NT2/D1 (cell line): ENCODE data around the gene REV3L.

Source experiments
- SUZ12 ChIP-seq: IDR thresholded peaks from 2 replicates; pipeline ENCODE4 v1.6.1; 2011; ENCODE audit not compliant: insufficient read length, insufficient read depth; ENCODE audit errors: extremely low read depth
- YY1 ChIP-seq: IDR thresholded peaks from 2 replicates; pipeline ENCODE4 v1.6.1; 2011; ENCODE audit not compliant: insufficient read length, insufficient read depth
- ZNF274 ChIP-seq: IDR thresholded peaks from 2 replicates; pipeline ENCODE4 v1.6.1; 2011; ENCODE audit warnings: mild to moderate bottlenecking, low read depth, low read length

DNA sequence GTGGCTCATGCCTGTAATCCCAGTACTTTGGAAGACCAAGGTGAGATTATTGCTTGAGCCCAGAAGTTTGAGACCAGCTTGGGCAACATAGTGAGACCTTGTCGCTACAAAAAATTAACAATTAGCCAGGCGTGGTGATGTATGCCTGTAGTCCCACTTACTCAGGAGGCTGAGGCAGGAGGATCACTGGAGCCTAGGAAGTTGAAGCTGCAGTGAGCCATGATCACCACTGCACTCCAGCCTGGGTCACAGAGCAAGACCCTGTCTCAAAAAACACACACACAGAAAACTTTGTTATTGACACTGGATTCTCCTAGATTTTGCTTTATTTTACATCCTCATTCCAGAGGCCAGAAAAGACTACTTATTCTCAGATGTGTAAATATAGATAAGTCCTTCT is 9.5 kb upstream of the REV3L start:
- no peak for TF ChIP-seq SUZ12
- no peak for TF ChIP-seq ZNF274
- no peak for TF ChIP-seq YY1
